ENCODE data around the gene SLC16A14.
"Not testable (repeated sequence)": the region's sequence is repeated elsewhere in the genome, so short reads cannot be mapped to it uniquely, and the experiment has no call there.

SLC16A14 gene
- 0.31 to 0.40 reads per million in 2 donors for total RNA-seq

GRCh38 chr2:230068651-230069055 lies at the start of gene SLC16A14:
SLC16A14 (minus strand) TSS chr2:230068924; CDS start chr2:230059352, 9,572 bp downstream.
- peak in 1 of 5 experiments; percentile 63 for DNase-seq

GRCh38 chr2:230106771-230107170 lies 38.0 kb upstream of the SLC16A14 start:
- DNase-seq = no peak

- not testable (repeated sequence) for DNase-seq
Measured at GRCh38 chr2:230101967-230102366, 33.2 kb upstream of the SLC16A14 start.

- DNase-seq = no peak
Measured at GRCh38 chr2:230097841-230098240, 29.1 kb upstream of the SLC16A14 start.

- DNase-seq = no peak
Measured at GRCh38 chr2:230097424-230097823, 28.7 kb upstream of the SLC16A14 start.

GRCh38 chr2:230090967-230091366 lies 22.2 kb upstream of the SLC16A14 start:
- DNase-seq = no peak

- DNase-seq = no peak
Measured at GRCh38 chr2:230085201-230085600, 16.5 kb upstream of the SLC16A14 start.

GRCh38 chr2:230077851-230078547 lies 9.3 kb upstream of the SLC16A14 start:
- no peak for DNase-seq

- no peak for DNase-seq
Measured at GRCh38 chr2:230076819-230077218, 8.1 kb upstream of the SLC16A14 start.

- no peak for DNase-seq
Measured at GRCh38 chr2:230075988-230076631, 7.4 kb upstream of the SLC16A14 start.

- no peak for DNase-seq
Measured at GRCh38 chr2:230071421-230071820, 2.7 kb upstream of the SLC16A14 start.

GRCh38 chr2:230069402-230069801 lies 678 bp upstream of the SLC16A14 start:
- peak in 1 of 5 experiments; percentile 16 for DNase-seq

- peak in 2 of 5 experiments; percentile 18 to 58 for DNase-seq
Measured at GRCh38 chr2:230068016-230068650, 591 bp downstream of the SLC16A14 start.

- no peak for DNase-seq
Measured at GRCh38 chr2:230060672-230061293, 7.9 kb downstream of the SLC16A14 start.

GRCh38 chr2:230053753-230054478 lies 14.8 kb downstream of the SLC16A14 start:
- DNase-seq = no peak

GRCh38 chr2:230052299-230052698 lies 16.4 kb downstream of the SLC16A14 start:
- DNase-seq = no peak

GRCh38 chr2:230050136-230050535 lies 18.6 kb downstream of the SLC16A14 start:
- no peak for DNase-seq

- DNase-seq = no peak
Measured at GRCh38 chr2:230048010-230048671, 20.6 kb downstream of the SLC16A14 start.

GRCh38 chr2:230046491-230046890 lies 22.2 kb downstream of the SLC16A14 start:
- no peak for DNase-seq

- DNase-seq = no peak
Measured at GRCh38 chr2:230043461-230043860, 25.3 kb downstream of the SLC16A14 start.

- DNase-seq = no peak
Measured at GRCh38 chr2:230043025-230043424, 25.7 kb downstream of the SLC16A14 start.

GRCh38 chr2:230042195-230042594 lies 26.5 kb downstream of the SLC16A14 start:
- no peak for DNase-seq
